ENCODE data around the gene SERINC5. TPM values are rescaled to one million over a fixed set of nuclear protein-coding genes. Genes with fewer than 3 reads are reported as not detected.
"Not testable (repeated sequence)": the region's sequence is repeated elsewhere in the genome, so short reads cannot be mapped to it uniquely, and the experiment has no call there.

SERINC5 gene
- total and polyA plus RNA-seq, 12 donors: 2.3 to 21.9 (median 14.8) TPM

DNA sequence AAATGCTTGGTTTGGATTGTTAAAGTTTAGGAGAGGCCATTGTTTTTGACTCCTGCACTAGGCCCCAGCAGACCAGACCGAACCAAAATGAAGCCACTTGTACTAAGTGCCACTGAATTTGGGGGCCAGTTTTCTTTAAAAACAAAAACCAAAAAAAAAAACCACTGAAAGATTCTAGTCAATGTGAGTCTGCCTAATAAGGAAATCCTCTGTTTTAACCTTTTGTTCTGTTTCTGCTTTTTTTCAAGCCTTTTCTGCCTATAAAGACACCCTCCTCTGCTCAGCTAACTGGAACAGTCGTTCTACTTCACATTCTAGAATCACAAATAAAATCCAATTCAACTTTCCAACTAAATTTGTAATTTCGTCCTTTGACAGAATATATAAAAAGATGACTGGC, 64.9 kb downstream of the SERINC5 start:
- intact Hi-C loops (cut with DNase I): loop anchor here in 4 of 10 donors (5.0 to 10.0 kb wide), 4 partner anchors 44 to 66 kb away; partner anchors contain the start of gene SERINC5 (in 3 of the 4)
- TF ChIP-seq, protein P1, sequence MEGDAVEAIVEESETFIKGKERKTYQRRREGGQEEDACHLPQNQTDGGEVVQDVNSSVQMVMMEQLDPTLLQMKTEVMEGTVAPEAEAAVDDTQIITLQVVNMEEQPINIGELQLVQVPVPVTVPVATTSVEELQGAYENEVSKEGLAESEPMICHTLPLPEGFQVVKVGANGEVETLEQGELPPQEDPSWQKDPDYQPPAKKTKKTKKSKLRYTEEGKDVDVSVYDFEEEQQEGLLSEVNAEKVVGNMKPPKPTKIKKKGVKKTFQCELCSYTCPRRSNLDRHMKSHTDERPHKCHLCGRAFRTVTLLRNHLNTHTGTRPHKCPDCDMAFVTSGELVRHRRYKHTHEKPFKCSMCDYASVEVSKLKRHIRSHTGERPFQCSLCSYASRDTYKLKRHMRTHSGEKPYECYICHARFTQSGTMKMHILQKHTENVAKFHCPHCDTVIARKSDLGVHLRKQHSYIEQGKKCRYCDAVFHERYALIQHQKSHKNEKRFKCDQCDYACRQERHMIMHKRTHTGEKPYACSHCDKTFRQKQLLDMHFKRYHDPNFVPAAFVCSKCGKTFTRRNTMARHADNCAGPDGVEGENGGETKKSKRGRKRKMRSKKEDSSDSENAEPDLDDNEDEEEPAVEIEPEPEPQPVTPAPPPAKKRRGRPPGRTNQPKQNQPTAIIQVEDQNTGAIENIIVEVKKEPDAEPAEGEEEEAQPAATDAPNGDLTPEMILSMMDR (IDR thresholded peaks at IDR 0.05): no peak
- DNase-seq: no peak
- no peak for ATAC-seq
- Histone ChIP-seq H3K27me3 (no peaks in the 10 kb centered on the region), H3K9me3 (no peaks in the 10 kb centered on the region), H3K36me3 (no peaks in the 10 kb centered on the region), H3K4me1 (peaks cover 29 to 83% (median 66%) of the 10 kb centered on the region in 9 donors), H3K27ac (peak overlapping the region in 8 of 10 donors; percentile 72 to 87 (median 81)), H3K4me3 (no peak overlapping the region)
- 80 to 84% methylated on average over 3 of the region's 3 CpGs for WGBS, 2 donors

DNA sequence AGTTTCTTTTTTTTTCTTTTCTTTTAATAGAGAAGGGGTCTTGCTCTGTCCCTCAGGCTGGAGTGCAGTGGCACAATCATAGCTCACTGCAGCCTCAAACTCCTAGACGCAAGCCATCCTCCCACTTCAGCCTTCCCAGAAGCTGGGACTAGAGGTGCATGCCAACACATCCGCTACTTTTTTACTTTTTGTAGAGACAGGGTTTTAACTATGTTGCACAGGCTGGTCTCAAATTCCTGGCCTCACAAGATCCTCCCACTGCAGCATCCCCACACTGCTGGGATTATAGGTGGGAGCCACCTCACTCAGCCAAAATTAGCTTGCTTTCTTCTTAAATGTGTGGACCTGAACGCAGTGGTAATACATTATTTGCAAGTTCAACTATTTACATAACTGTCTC, 66.1 kb downstream of the SERINC5 start:
- TF ChIP-seq, protein P1 (IDR thresholded peaks at IDR 0.05): no peak
- WGBS, 2 donors: 62 to 85% methylated on average over 3 of the region's 3 CpGs
- no peak for ATAC-seq
- H3K4me3 ChIP-seq: peak overlapping the region in 1 of 10 donors; percentile 4
- H3K9me3 ChIP-seq: no peaks in the 10 kb centered on the region
- no peaks in the 10 kb centered on the region for H3K27me3 ChIP-seq
- peaks cover 28 to 75% (median 56%) of the 10 kb centered on the region in 9 donors for H3K4me1 ChIP-seq
- no peak for DNase-seq
- intact Hi-C loops (cut with DNase I): loop anchor here in 4 of 10 donors (1.0 to 10.0 kb wide), 5 partner anchors 20 to 68 kb away; partner anchors contain the start of gene SERINC5 (in 3 of the 4)
- H3K27ac ChIP-seq: peak overlapping the region in 2 of 10 donors; percentile 2 to 76
- no peaks in the 10 kb centered on the region for H3K36me3 ChIP-seq

DNA sequence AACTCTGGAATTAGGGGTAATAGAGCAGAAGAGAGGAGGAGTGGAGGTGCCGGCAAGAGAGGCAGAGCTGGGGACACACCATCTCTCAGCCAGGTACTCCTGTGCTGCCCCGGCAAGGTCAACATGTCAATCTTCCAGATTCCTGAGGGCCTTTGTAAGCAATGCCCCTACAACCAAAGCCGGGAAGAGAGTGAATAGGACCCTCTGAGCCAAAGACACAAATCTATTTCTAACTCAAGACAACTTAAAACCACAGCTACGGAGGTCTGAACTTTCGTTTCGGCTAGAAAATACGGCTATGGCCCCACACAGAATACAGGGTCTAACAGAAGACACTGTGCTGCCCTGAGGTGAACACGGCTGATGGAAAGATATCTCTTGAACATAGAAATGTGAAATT, 66.6 kb downstream of the SERINC5 start:
- peaks cover 23 to 75% (median 56%) of the 10 kb centered on the region in 9 donors for H3K4me1 ChIP-seq
- no peak for ATAC-seq

DNA sequence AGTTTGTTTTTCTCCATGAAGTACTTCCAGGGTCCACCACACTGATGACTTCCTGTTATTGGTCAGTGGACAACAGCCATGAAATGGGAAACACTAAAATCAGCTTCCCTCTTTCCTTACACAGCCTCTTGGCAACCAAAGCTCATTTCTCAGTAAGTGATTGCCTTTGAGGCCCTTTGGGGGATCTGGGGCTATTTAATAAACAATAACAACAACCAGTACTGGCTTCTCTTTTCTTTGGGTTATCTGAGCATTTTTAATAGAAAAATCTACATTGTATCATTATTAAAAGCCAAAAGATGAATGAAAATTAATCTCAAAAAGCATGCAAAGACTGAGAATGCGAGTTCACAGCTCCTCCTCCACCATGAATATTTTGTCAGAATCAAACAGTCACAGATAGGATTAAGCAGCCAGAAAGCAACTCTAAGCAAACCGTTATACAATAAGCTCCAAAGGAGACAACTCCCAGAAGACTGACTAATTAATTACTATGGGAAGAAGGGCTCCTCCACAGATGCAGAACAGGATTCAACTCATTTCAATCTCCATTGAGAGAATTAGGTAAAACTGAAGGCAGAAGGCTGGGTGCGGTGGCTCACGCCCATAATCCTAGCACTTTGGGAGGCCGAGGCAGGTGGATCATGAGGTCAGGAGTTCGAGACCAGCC, 68.3 kb downstream of the SERINC5 start:
- peaks cover 11 to 73% (median 48%) of the 10 kb centered on the region in 9 donors for H3K4me1 ChIP-seq
- WGBS, 2 donors: 86% methylated on average over 6 of the region's 6 CpGs
- no peak overlapping the region for H3K4me3 ChIP-seq
- TF ChIP-seq, protein P1 (IDR thresholded peaks at IDR 0.05): no peak
- H3K9me3 ChIP-seq: no peaks in the 10 kb centered on the region
- no peaks in the 10 kb centered on the region for H3K27me3 ChIP-seq
- intact Hi-C loops (cut with DNase I): no loop called here
- no peaks in the 10 kb centered on the region for H3K36me3 ChIP-seq
- H3K27ac ChIP-seq: peak overlapping the region in 5 of 10 donors; percentile 6 to 68 (median 19)
- ATAC-seq (no peak), DNase-seq (no peak)

More for the DNA sequence above, 66.6 kb downstream of the SERINC5 start:
- H3K36me3 ChIP-seq: no peaks in the 10 kb centered on the region
- no peaks in the 10 kb centered on the region for H3K9me3 ChIP-seq
- H3K27me3 ChIP-seq: no peaks in the 10 kb centered on the region
- peak overlapping the region in 1 of 10 donors; percentile 4 for H3K4me3 ChIP-seq
- TF ChIP-seq, protein P1 (IDR thresholded peaks at IDR 0.05): no peak
- intact Hi-C loops (cut with DNase I): loop anchor here in 1 of 10 donors (1.0 kb wide), 1 partner anchor 20 kb away; no protein-coding TSS in a partner anchor
- H3K27ac ChIP-seq: peak overlapping the region in 3 of 10 donors; percentile 2 to 76 (median 51)
- WGBS, 2 donors: 73 to 77% methylated on average over 8 of the region's 8 CpGs
- no peak for DNase-seq

DNA sequence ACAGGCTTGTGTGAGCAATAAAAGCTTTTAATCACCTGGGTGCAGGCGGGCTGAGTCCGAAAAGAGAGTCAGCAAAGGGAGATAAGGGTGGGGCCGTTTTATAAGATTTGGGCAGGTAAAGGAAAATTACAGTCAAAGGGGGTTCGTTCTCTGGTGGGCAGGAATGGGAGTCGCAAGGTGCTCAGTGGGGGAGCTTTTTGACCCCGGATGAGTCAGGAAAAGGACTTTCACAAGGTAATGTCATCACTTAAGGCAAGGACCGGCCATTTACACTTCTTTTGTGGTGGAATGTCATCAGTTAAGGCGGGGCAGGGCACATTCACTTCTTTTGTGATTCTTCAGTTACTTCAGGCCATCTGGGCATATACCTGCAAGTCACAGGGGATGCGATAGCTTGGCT, 70.3 kb downstream of the SERINC5 start:
- H3K4me1 ChIP-seq: peaks cover 6 to 65% (median 44%) of the 10 kb centered on the region in 9 donors
- H3K27me3 ChIP-seq; H3K9me3 ChIP-seq; ATAC-seq; DNase-seq; intact Hi-C loops (cut with DNase I); H3K36me3 ChIP-seq; H3K27ac ChIP-seq; H3K4me3 ChIP-seq: not testable (repeated sequence)
- WGBS, 2 donors: 93 to 94% methylated on average over 9 of the region's 9 CpGs
